GM12872 (cell line): ENCODE measurements around the gene LUZP2.

Source experiments
- CTCF ChIP-seq: IDR thresholded peaks from 3 replicates; pipeline ENCODE4 v1.5.1; 2011; ENCODE audit warnings: low read depth, mild to moderate bottlenecking, low read length, moderate library complexity; ENCODE audit not compliant: insufficient read depth

LUZP2 gene

GRCh38 chr11:24808173-24808572 lies 311.3 kb downstream of the LUZP2 start:
- TF ChIP-seq CTCF: no peak

GRCh38 chr11:24819006-24819405 lies 322.2 kb downstream of the LUZP2 start:
- no peak for TF ChIP-seq CTCF

GRCh38 chr11:24819863-24820434 lies 323.1 kb downstream of the LUZP2 start:
- TF ChIP-seq CTCF: no peak

- TF ChIP-seq CTCF: no peak
These were observed 323.7 kb downstream of the LUZP2 start for GRCh38 chr11:24820541-24820940.

DNA sequence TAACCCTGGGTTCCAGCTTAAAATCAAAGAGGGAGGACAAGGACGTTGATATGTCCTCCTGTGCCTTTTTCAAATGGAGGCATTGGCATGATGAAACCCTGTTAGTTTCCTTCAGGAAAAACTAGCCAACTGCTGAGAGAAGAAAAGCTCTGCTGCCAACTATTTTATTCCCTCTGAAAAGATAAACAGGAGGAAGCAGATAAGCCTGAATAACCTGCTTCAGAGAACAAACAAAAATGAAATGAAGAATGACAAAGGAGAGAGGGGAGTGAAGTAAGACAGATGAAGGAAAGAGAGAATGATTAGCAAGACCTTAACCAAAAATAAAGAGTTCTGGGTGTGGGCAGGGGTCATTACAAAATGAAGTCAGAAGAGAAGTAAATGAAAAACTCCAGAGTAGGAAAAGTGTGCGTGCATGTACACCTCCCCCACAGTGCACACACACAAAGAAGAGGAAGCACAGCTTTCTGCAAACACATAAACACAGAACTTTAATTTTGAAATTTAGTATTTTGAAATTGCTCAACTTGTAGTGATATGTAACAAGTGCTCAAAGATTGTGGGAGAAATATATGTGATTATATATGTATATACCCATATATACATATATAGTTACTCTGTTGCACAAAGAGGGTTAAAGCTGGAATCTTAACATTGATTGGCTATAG lies 332.2 kb downstream of the LUZP2 start:
- no peak for TF ChIP-seq CTCF

- TF ChIP-seq CTCF: no peak
These were observed 336.7 kb downstream of the LUZP2 start for GRCh38 chr11:24833573-24833972.

GRCh38 chr11:24837112-24837511 lies 340.3 kb downstream of the LUZP2 start:
- no peak for TF ChIP-seq CTCF
